KMS-11 (cell line): ENCODE data around the gene INHA.

Source experiments
- H2AFZ ChIP-seq: fragments of 200-600 bp; sonication (generic); 2 replicates; pipeline ENCODE4 v1.6.1; 2016; ENCODE audit warnings: antibody characterized with exemption, mixed run types, low read depth
- H3K27ac ChIP-seq: fragments of 200-600 bp; sonication (generic); 2 replicates; pipeline ENCODE4 v1.6.1; 2016; ENCODE audit warnings: mild to moderate bottlenecking, mixed run types
- H3K27me3 ChIP-seq: fragments of 200-600 bp; sonication (generic); 2 replicates; pipeline ENCODE4 v1.6.1; 2017; ENCODE audit warnings: mild to moderate bottlenecking, low read depth, mixed run types, moderate library complexity; ENCODE audit not compliant: insufficient read depth
- H3K36me3 ChIP-seq: fragments of 200-600 bp; sonication (generic); 2 replicates; pipeline ENCODE4 v1.6.1; 2017; ENCODE audit warnings: mild to moderate bottlenecking, mixed run types; ENCODE audit not compliant: insufficient read depth
- H3K4me1 ChIP-seq: fragments of 200-600 bp; sonication (generic); 2 replicates; pipeline ENCODE4 v1.6.1; 2016; ENCODE audit warnings: mild to moderate bottlenecking, low read depth, mixed run types; ENCODE audit not compliant: poor library complexity, severe bottlenecking
- H3K4me2 ChIP-seq: fragments of 200-600 bp; sonication (generic); 2 replicates; pipeline ENCODE4 v1.7.0; 2016; ENCODE audit warnings: mild to moderate bottlenecking, mixed run types
- H3K4me3 ChIP-seq: fragments of 200-600 bp; sonication (generic); IDR thresholded peaks from 2 replicates; pipeline ENCODE4 v1.6.1; 2017; ENCODE audit warnings: low read depth, low read length, mixed read lengths; ENCODE audit not compliant: insufficient read depth
- H3K79me2 ChIP-seq: fragments of 200-600 bp; sonication (generic); 2 replicates; pipeline ENCODE4 v1.6.1; 2016; ENCODE audit warnings: low read depth, mixed run types; ENCODE audit not compliant: insufficient read depth
- H3K9ac ChIP-seq: fragments of 200-600 bp; sonication (generic); 2 replicates; pipeline ENCODE4 v1.6.1; 2016; ENCODE audit warnings: mild to moderate bottlenecking, mixed run types
- H4K20me1 ChIP-seq: fragments of 200-600 bp; sonication (generic); 2 replicates; pipeline ENCODE4 v1.6.1; 2016; ENCODE audit warnings: mild to moderate bottlenecking, mixed run types; ENCODE audit not compliant: insufficient read depth
- CTCF ChIP-seq: fragments of 200-600 bp; sonication (generic); conservative IDR thresholded peaks from 2 replicates; pipeline ENCODE4 v1.6.1; 2017; ENCODE audit warnings: low read depth, mild to moderate bottlenecking, antibody characterized with exemption, low read length, moderate library complexity, mixed read lengths

The INHA gene

GRCh38 chr2:219547621-219548020, 24.5 kb upstream of the INHA start:
- no peak overlapping the region for H3K4me2 ChIP-seq
- no peaks in the 10 kb centered on the region for H4K20me1 ChIP-seq
- H3K4me3 ChIP-seq: no peak overlapping the region
- no peak overlapping the region for H3K9ac ChIP-seq
- no peak overlapping the region for H3K27ac ChIP-seq
- no peak for TF ChIP-seq CTCF
- H3K36me3 ChIP-seq: no peaks in the 10 kb centered on the region
- no peaks in the 10 kb centered on the region for H3K79me2 ChIP-seq
- no peaks in the 10 kb centered on the region for H3K4me1 ChIP-seq
- no peak overlapping the region for H2AFZ ChIP-seq
- H3K27me3 ChIP-seq: peaks cover 69% of the 10 kb centered on the region

- Histone ChIP-seq H3K9ac (no peak overlapping the region), H3K4me2 (no peak overlapping the region), H4K20me1 (no peaks in the 10 kb centered on the region), H3K36me3 (no peaks in the 10 kb centered on the region), H3K27ac (no peak overlapping the region), H2AFZ (no peak overlapping the region), H3K4me3 (no peak overlapping the region), H3K27me3 (peaks cover 80% of the 10 kb centered on the region), H3K79me2 (no peaks in the 10 kb centered on the region), H3K4me1 (no peaks in the 10 kb centered on the region)
- no peak for TF ChIP-seq CTCF
Observed at GRCh38 chr2:219548990-219549389, 23.1 kb upstream of the INHA start.

GRCh38 chr2:219549619-219550018, 22.5 kb upstream of the INHA start:
- H3K4me1 ChIP-seq: no peaks in the 10 kb centered on the region
- TF ChIP-seq CTCF: no peak
- peaks cover 79% of the 10 kb centered on the region for H3K27me3 ChIP-seq
- no peaks in the 10 kb centered on the region for H3K36me3 ChIP-seq
- no peak overlapping the region for H3K4me2 ChIP-seq
- no peak overlapping the region for H3K4me3 ChIP-seq
- no peak overlapping the region for H2AFZ ChIP-seq
- no peak overlapping the region for H3K27ac ChIP-seq
- H3K9ac ChIP-seq: no peak overlapping the region
- H4K20me1 ChIP-seq: no peaks in the 10 kb centered on the region
- H3K79me2 ChIP-seq: no peaks in the 10 kb centered on the region

- no peaks in the 10 kb centered on the region for H3K79me2 ChIP-seq
- H3K4me3 ChIP-seq: peak overlapping the region; percentile 85
- TF ChIP-seq CTCF: no peak
- H3K4me1 ChIP-seq: no peaks in the 10 kb centered on the region
- no peak overlapping the region for H3K9ac ChIP-seq
- H3K36me3 ChIP-seq: no peaks in the 10 kb centered on the region
- peak overlapping the region; percentile 65 for H3K4me2 ChIP-seq
- no peak overlapping the region for H3K27ac ChIP-seq
- peaks cover 84% of the 10 kb centered on the region for H3K27me3 ChIP-seq
- H2AFZ ChIP-seq: peak overlapping the region; percentile 80
- H4K20me1 ChIP-seq: no peaks in the 10 kb centered on the region
Observed at GRCh38 chr2:219551441-219552381, 20.4 kb upstream of the INHA start.
